Astrocyte (in vitro differentiated cells and primary cell): ENCODE results near the gene SLAMF6.

Experiments used
- EZH2 ChIP-seq: IDR thresholded peaks from 2 replicates; pipeline ENCODE4 v1.6.1; 2012; ENCODE audit warnings: mild to moderate bottlenecking, low read length, inconsistent platforms; ENCODE audit not compliant: insufficient read depth
- TF ChIP-seq, protein P1 (sequence below): IDR thresholded peaks from 2 replicates; pipeline ENCODE4 v1.5.1; 2011; ENCODE audit warnings: low read depth, mild to moderate bottlenecking, inconsistent platforms, low read length, moderate library complexity; ENCODE audit not compliant: insufficient read depth

DNA sequence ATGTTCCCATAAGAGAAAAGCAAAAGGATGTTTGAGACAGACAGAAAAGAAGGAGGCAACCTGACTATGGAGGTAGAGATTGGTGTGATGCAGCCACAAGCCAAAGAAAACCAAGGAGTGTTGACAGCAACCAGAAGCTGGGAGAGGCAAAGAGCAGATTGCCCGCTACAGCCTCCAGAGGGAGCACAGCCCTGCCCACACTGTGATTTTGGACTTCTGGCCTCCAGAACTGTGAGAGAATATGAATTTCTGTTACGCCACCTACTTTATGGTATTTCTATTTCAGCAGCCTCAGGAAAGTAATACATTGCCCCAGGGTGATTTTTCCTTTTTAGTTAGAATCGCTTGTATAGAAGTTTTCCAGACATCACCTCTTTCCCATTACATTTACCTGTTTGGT lies 28.4 kb downstream of the SLAMF6 start:
- TF ChIP-seq, protein P1, sequence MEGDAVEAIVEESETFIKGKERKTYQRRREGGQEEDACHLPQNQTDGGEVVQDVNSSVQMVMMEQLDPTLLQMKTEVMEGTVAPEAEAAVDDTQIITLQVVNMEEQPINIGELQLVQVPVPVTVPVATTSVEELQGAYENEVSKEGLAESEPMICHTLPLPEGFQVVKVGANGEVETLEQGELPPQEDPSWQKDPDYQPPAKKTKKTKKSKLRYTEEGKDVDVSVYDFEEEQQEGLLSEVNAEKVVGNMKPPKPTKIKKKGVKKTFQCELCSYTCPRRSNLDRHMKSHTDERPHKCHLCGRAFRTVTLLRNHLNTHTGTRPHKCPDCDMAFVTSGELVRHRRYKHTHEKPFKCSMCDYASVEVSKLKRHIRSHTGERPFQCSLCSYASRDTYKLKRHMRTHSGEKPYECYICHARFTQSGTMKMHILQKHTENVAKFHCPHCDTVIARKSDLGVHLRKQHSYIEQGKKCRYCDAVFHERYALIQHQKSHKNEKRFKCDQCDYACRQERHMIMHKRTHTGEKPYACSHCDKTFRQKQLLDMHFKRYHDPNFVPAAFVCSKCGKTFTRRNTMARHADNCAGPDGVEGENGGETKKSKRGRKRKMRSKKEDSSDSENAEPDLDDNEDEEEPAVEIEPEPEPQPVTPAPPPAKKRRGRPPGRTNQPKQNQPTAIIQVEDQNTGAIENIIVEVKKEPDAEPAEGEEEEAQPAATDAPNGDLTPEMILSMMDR = no peak
- TF ChIP-seq EZH2 = no peak
